ENCODE data around the gene WDR83.
A peak's percentile ranks its signal among the peaks of the same experiment; 100 is the strongest.

WDR83 gene

DNA sequence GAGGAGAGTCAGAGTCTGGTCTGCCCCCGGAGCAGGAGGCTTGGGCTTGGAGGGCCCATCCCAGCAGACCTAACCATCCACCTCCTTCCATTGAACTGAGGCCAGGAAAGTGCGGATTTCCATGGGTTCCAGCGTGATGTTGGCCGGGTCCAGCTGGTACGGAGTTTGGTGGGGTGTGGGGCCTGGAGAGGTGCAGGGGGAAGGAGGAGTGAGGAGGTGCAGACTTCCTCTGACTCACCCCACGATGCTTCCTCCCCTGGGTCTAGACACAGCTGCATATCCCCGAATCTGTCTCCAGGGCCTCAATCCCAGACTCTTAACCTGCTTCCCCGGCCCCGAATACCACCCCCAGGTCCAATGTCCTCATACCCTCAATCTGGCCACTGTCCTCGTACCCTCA is 20.1 kb upstream of the WDR83 start:
- TF ChIP-seq, protein P1, sequence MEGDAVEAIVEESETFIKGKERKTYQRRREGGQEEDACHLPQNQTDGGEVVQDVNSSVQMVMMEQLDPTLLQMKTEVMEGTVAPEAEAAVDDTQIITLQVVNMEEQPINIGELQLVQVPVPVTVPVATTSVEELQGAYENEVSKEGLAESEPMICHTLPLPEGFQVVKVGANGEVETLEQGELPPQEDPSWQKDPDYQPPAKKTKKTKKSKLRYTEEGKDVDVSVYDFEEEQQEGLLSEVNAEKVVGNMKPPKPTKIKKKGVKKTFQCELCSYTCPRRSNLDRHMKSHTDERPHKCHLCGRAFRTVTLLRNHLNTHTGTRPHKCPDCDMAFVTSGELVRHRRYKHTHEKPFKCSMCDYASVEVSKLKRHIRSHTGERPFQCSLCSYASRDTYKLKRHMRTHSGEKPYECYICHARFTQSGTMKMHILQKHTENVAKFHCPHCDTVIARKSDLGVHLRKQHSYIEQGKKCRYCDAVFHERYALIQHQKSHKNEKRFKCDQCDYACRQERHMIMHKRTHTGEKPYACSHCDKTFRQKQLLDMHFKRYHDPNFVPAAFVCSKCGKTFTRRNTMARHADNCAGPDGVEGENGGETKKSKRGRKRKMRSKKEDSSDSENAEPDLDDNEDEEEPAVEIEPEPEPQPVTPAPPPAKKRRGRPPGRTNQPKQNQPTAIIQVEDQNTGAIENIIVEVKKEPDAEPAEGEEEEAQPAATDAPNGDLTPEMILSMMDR (IDR thresholded peaks at IDR 0.05; ENCODE audit: insufficient read depth, low read depth, low read length, missing control alignments): no peak
- no peak for DNase-seq (ENCODE audit: low read depth)
- no peak overlapping the region for H3K4me3 ChIP-seq (ENCODE audit: low read depth, low read length)

DNA sequence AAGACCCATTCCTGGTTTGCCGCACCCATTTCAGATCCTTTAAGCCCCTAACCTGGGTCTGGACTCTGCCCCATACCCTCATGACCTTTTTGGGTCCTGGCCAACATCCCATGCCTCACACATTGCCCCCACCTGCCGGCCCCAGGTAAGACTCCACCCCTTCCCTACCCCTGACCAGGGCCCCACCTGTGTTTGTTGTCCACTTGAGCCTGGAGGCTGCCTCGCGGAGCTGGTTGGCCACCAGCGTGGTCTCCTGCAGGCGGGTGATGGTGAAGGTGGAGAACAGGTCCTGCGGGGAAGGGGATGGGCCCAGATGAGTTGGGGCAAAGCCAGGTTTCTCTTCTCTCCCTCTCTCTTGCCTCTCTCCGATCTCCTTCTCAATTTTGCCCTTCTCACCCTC is 19.6 kb upstream of the WDR83 start:
- DNase-seq (ENCODE audit: low read depth): no peak
- TF ChIP-seq, protein P1 (IDR thresholded peaks at IDR 0.05; ENCODE audit: insufficient read depth, low read depth, low read length, missing control alignments): no peak
- no peak overlapping the region for H3K4me3 ChIP-seq (ENCODE audit: low read depth, low read length)

DNA sequence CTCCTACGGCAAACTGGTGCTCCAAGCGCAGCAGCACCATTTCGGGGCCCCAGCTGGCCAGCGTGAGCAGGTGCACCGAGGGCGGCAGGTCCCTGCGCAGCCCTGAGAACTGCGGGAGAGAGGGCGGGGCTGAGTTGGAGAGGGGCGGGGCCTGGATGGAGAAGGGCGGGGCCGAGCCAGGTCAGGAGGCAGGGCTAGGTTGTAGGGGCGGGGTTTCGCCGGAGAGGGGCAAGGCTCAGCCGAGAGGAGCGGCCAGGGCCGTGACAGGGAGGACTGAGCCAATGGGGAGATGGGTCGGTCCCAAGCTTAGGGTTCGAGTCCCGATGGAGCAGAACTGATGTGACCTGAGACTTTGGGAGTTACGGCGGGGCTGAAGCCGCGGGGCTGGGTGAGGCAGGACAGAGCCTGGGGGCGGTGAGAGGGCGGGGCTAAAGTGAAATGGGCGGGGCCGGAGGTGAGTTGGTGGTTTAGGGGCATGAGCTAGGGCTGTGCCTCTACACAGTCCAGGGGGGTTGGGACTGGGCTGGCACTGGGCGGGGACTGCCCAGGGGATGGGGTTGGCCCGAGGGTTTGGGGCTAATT is 19.0 kb upstream of the WDR83 start:
- TF ChIP-seq, protein P1 (IDR thresholded peaks at IDR 0.05; ENCODE audit: insufficient read depth, low read depth, low read length, missing control alignments): no peak
- no peak overlapping the region for H3K4me3 ChIP-seq (ENCODE audit: low read depth, low read length)
- DNase-seq (ENCODE audit: low read depth): peak; percentile 24

DNA sequence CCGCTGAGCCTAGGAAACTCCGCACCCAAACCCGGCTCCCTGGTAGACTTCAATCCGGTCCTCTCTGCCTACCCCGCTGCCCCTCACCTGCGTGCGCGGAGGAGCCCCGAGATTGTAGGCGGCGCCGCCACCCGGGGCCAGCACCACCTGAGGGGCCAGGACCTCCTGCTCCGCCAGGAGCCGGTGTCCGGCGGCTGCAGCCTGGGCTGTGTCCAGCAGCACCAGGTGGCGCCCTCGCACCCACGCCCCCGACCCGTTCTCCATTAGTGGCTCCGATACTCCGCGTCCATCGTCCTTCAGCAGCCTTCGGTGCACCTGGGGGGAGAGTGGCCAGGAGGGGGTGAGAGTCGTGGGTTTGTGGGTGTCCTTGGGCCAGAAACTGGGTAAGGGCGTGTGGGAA is 18.5 kb upstream of the WDR83 start:
- TF ChIP-seq, protein P1 (IDR thresholded peaks at IDR 0.05; ENCODE audit: insufficient read depth, low read depth, low read length, missing control alignments): no peak
- H3K4me3 ChIP-seq (ENCODE audit: low read depth, low read length): no peak overlapping the region
- DNase-seq (ENCODE audit: low read depth): no peak

DNA sequence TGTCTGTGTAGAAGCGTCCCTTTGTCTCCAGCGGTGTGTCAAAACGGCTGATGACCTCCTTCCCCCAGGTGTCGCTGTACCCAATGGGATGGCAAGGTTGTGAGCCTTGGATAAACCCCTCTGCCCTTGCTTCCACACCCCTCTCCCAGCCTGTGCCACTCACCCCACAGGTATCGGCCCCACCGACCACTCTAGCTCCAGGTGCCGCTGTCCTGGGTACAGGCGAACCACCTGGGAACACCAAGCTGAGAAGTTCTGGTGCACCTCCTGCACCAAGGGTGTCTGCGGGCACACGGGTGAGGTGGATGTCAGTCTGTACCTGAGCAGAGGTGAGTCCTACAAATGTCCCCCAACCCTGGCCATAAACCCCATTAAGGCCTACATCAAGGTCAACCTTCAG is 16.7 kb upstream of the WDR83 start:
- DNase-seq (ENCODE audit: low read depth): no peak
- TF ChIP-seq, protein P1 (IDR thresholded peaks at IDR 0.05; ENCODE audit: insufficient read depth, low read depth, low read length, missing control alignments): no peak
- no peak overlapping the region for H3K4me3 ChIP-seq (ENCODE audit: low read depth, low read length)

DNA sequence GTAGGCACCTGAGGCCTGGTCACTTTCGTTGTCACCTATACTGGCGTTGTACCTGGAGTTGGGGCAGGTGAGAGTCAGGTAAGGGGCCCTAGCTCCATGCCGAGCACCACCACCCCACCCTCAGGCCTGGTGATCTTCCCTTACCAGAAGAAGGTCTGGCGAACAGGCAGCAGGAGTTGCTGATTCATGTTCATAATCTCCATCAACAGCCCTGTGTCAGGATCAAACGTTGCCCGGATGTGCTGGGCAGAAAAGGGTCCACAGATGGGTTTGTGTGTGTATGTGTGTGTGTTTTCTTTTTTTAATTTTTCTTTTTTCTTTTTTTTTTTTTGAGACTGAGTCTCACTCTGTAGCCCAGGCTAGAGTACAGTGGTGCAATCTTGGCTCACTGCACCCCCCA is 14.4 kb upstream of the WDR83 start:
- no peak overlapping the region for H3K4me3 ChIP-seq (ENCODE audit: low read depth, low read length)
- TF ChIP-seq, protein P1 (IDR thresholded peaks at IDR 0.05; ENCODE audit: insufficient read depth, low read depth, low read length, missing control alignments): no peak
- no peak for DNase-seq (ENCODE audit: low read depth)

DNA sequence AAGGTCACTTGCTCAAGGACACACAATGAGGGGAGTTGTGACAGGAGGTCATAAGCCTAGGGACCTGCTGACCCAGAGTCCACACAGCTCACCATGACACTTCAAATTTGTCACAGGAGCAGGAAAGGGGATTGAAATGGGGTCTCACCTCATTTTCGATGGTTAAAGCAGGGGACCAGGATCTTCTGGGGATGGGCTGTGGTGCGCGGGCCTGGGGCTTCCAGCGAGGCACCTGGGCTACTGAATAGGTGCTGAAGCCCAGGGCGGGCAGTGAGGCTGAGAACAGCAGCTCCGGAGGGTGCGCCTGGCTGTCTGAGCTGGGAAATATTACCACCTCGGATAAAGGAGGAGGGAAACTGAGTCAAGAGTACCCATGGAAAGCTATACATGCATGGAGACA is 11.1 kb upstream of the WDR83 start:
- H3K4me3 ChIP-seq (ENCODE audit: low read depth, low read length): no peak overlapping the region
- TF ChIP-seq, protein P1 (IDR thresholded peaks at IDR 0.05; ENCODE audit: insufficient read depth, low read depth, low read length, missing control alignments): no peak
- no peak for DNase-seq (ENCODE audit: low read depth)
